OCI-LY7 (cell line): ENCODE results near the gene PCDHGC4.

ENCODE experiments used
- CTCF ChIP-seq: fragments of 200-600 bp; sonication (generic); conservative IDR thresholded peaks from 2 replicates; pipeline ENCODE4 v1.5.1; 2014; ENCODE audit warnings: mild to moderate bottlenecking, antibody characterized with exemption, low read length, moderate library complexity, mixed read lengths
- EZH2phosphoT487 ChIP-seq: fragments of 200-600 bp; sonication (generic); IDR thresholded peaks from 2 replicates; pipeline ENCODE4 v1.6.1; 2018; ENCODE audit warnings: low read depth, borderline replicate concordance, mild to moderate bottlenecking, mixed run types, antibody characterized with exemption, low read length, moderate library complexity, mixed read lengths

- no peak for TF ChIP-seq CTCF
- TF ChIP-seq EZH2phosphoT487, result no peak
Observed at GRCh38 chr5:141487131-141487530, 2.3 kb downstream of the PCDHGC4 start.
